ENCODE data around the gene BCL6B. TPM values are rescaled to one million over a fixed set of nuclear protein-coding genes. Genes with fewer than 3 reads are reported as not detected.

Gene BCL6B
- total RNA-seq (2021; ENCODE audit: unreplicated experiment), result 0.57 TPM
- polyA plus RNA-seq (2012), result 0.27 and 0.31 TPM in 2 replicates
- percentile 13 among the genes with signal in this experiment for Bru-seq, nascent RNA
- percentile 17 among the genes with signal in this experiment for BruChase-seq, experiment 1, labeled RNA remaining after a 6-hour chase
- BruChase-seq, experiment 2, labeled RNA remaining after a 2-hour chase, result percentile 35 among the genes with signal in this experiment
- long read RNA-seq, result 0 reads

GRCh38 chr17:7022781-7023571 is at the start of gene BCL6B:
BCL6B (plus strand) TSS chr17:7023050; CDS start chr17:7023672, 622 bp downstream.
- Histone ChIP-seq H3K79me2 (ENCODE audit: insufficient read depth, low read length) (no peaks in the 10 kb centered on the region), H3K9ac (ENCODE audit: low read length) (peak within 1 kb of the TSS; percentile 43), H3K4me1 (ENCODE audit: control insufficient read depth in 1 of 2, insufficient read depth in 2 of 2, low read length in 2 of 2) (peaks cover 6 to 44% of the 10 kb centered on the region in 2 experiments; a peak in 3 of 4 replicates), H2AFZ (ENCODE audit: low read depth, low read length, poor library complexity, severe bottlenecking) (no peak within 1 kb of the TSS), H4K20me1 (ENCODE audit: insufficient read depth) (no peaks in the 10 kb centered on the region), H3K36me3 (ENCODE audit: control insufficient read depth in 1 of 2, insufficient read depth in 2 of 2, low read length in 2 of 2) (no peaks in the 10 kb centered on the region), H3K4me3 (replicated peaks in 1 of 2; ENCODE audit: low read depth in 1 of 2, low read length in 2 of 2) (peak within 1 kb of the TSS; percentile 11 to 38; a peak in 3 of 4 replicates), H3K27ac (ENCODE audit: low read depth, low read length) (peak within 1 kb of the TSS; percentile 37; the same call in 1 of the 2 replicates), H3K9me3 (ENCODE audit: control insufficient read depth in 1 of 2, insufficient read depth in 1 of 2, low read depth in 1 of 2, low read length in 2 of 2) (no peaks in the 10 kb centered on the region), H3K27me3 (ENCODE audit: insufficient read depth, low read length) (no peaks in the 10 kb centered on the region), H3K9me2 (ENCODE audit: insufficient read depth) (no peaks in the 10 kb centered on the region), H3K4me2 (ENCODE audit: low read length) (peak within 1 kb of the TSS; percentile 73)
- POLR2A ChIA-PET, result interaction anchor here (0.6 to 1.2 kb wide), 6 partner anchors 8 to 260 kb away, joined by 3 to 5 read pairs (median 4); partner anchors contain the start of genes RNASEK and SLC16A13
- CTCF ChIA-PET, result interaction anchor here (1.6 to 2.3 kb wide), 3 partner anchors 22 to 357 kb away, joined by 4 to 11 read pairs (median 5); no protein-coding TSS in a partner anchor
- BruUV-seq (replicated peaks), result TSS peak; percentile 80
- TF ChIP-seq TCF7L2 (IDR thresholded peaks at IDR 0.05; ENCODE audit: borderline replicate concordance, extremely low read depth, insufficient read depth, insufficient read length) (no peak), ZBTB33 (IDR thresholded peaks at IDR 0.05; ENCODE audit: extremely low read depth, insufficient replicate concordance, low read length) (no peak), CTCF (IDR thresholded peaks at IDR 0.05 in 2 of 3, conservative IDR thresholded peaks at IDR 0.05 in 1 of 3; ENCODE audit: borderline replicate concordance in 1 of 3, insufficient read depth in 1 of 3, low read depth in 2 of 3, low read length in 2 of 3) (no peak), JUND (IDR thresholded peaks at IDR 0.05) (no peak), ZFX (IDR thresholded peaks at IDR 0.05) (no peak), SIN3A (IDR thresholded peaks at IDR 0.05; ENCODE audit: low read depth) (no peak), SRF (IDR thresholded peaks at IDR 0.05; ENCODE audit: low read depth) (no peak), SP1 (IDR thresholded peaks at IDR 0.05; ENCODE audit: low read depth) (no peak), YY1 (IDR thresholded peaks at IDR 0.05; ENCODE audit: extremely low read depth, insufficient replicate concordance, low read depth, low read length) (no peak), RAD21 (IDR thresholded peaks at IDR 0.05; ENCODE audit: low read depth) (no peak), EZH2 (IDR thresholded peaks at IDR 0.05) (no peak), POLR2AphosphoS5 (IDR thresholded peaks at IDR 0.05; ENCODE audit: low read depth, low read length) (no peak)
- TF ChIP-seq, protein P1, sequence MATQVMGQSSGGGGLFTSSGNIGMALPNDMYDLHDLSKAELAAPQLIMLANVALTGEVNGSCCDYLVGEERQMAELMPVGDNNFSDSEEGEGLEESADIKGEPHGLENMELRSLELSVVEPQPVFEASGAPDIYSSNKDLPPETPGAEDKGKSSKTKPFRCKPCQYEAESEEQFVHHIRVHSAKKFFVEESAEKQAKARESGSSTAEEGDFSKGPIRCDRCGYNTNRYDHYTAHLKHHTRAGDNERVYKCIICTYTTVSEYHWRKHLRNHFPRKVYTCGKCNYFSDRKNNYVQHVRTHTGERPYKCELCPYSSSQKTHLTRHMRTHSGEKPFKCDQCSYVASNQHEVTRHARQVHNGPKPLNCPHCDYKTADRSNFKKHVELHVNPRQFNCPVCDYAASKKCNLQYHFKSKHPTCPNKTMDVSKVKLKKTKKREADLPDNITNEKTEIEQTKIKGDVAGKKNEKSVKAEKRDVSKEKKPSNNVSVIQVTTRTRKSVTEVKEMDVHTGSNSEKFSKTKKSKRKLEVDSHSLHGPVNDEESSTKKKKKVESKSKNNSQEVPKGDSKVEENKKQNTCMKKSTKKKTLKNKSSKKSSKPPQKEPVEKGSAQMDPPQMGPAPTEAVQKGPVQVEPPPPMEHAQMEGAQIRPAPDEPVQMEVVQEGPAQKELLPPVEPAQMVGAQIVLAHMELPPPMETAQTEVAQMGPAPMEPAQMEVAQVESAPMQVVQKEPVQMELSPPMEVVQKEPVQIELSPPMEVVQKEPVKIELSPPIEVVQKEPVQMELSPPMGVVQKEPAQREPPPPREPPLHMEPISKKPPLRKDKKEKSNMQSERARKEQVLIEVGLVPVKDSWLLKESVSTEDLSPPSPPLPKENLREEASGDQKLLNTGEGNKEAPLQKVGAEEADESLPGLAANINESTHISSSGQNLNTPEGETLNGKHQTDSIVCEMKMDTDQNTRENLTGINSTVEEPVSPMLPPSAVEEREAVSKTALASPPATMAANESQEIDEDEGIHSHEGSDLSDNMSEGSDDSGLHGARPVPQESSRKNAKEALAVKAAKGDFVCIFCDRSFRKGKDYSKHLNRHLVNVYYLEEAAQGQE (IDR thresholded peaks at IDR 0.05; ENCODE audit: low read depth), result no peak
- ATAC-seq (no peak), DNase-seq (ENCODE audit: low read depth, low spot score) (no peak)
- intact Hi-C loops (cut with micrococcal nuclease), result no loop called here
- RAD21 ChIA-PET (ENCODE audit: low non-redundant PET in 1 of 2, low total read pairs in 2 of 2, uncharacterized antibody in 2 of 2, unreplicated experiment in 2 of 2), result interaction anchor here in 1 of 2 experiments (0.6 to 0.7 kb wide), 2 partner anchors 70 to 282 kb away, joined by 3 to 5 read pairs; no protein-coding TSS in a partner anchor
